Type B pancreatic cell (in vitro differentiated cells): ENCODE results near the gene SATB1. TPM values are rescaled to one million over a fixed set of nuclear protein-coding genes. Genes with fewer than 3 reads are reported as not detected.

Experiments used
- DNase-seq: peaks from one replicate; pipeline ENCODE4 v3.0.0; 2021; ENCODE audit warnings: mixed read lengths; ENCODE audit not compliant: unreplicated experiment; ENCODE audit errors: extremely low spot score
- H3K27ac Mint-ChIP-seq: 2 replicates; pipeline ENCODE4 v1.8.0; 2021; ENCODE audit warnings: mild to moderate bottlenecking, mixed read lengths
- H3K27me3 Mint-ChIP-seq: 2 replicates; pipeline ENCODE4 v1.8.0; 2021; ENCODE audit warnings: mixed read lengths
- H3K36me3 Mint-ChIP-seq: 2 replicates; pipeline ENCODE4 v1.8.0; 2021; ENCODE audit warnings: mixed read lengths
- H3K4me1 Mint-ChIP-seq: one replicate; pipeline ENCODE4 v1.8.0; 2021; ENCODE audit warnings: mixed read lengths; ENCODE audit not compliant: unreplicated experiment
- H3K4me3 Mint-ChIP-seq: 2 replicates; pipeline ENCODE4 v1.8.0; 2021; ENCODE audit warnings: mild to moderate bottlenecking, mixed read lengths
- H3K9me3 Mint-ChIP-seq: 2 replicates; pipeline ENCODE4 v1.8.0; 2021; ENCODE audit warnings: mixed read lengths
- CTCF ChIP-seq: fragments of 200-600 bp; sonication (generic); conservative IDR thresholded peaks from 2 replicates; pipeline ENCODE4 v1.5.0; 2021; ENCODE audit warnings: antibody characterized with exemption, mild to moderate bottlenecking
- total RNA-seq: library from RNA; stranded (reverse); gene quantifications from 2 replicates; pipeline ENCODE4 v1.2.1, GENCODE V29; 2021; ENCODE audit warnings: low replicate concordance

The SATB1 gene
- total RNA-seq, 1 donor from 2014 or later = 39.9 TPM

DNA sequence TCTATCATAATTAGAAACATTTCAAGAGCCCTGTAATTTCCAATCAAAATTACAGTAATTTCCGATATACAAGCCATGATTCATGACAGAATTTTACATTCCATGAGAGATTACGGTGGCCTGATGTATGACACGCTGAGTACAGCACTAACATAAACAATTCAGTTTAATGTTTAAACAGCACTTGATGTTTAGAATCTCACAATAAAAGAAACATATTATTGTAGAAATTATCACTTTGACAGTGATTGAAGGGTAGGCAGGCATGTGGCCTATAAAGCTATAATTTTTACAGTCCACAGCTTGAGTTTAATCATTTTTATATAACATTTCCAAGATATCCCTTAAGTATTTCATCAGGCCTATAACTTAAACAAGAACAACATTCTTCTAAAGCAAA lies 48.5 kb downstream of the SATB1 start:
- H3K36me3 Mint-ChIP-seq = peaks cover 19% of the 10 kb centered on the region
- no peaks in the 10 kb centered on the region for H3K27me3 Mint-ChIP-seq
- H3K27ac Mint-ChIP-seq = no peak overlapping the region
- no peaks in the 10 kb centered on the region for H3K9me3 Mint-ChIP-seq
- peaks cover 4% of the 10 kb centered on the region for H3K4me1 Mint-ChIP-seq
- DNase-seq = no peak
- no peak overlapping the region for H3K4me3 Mint-ChIP-seq
- no peak for TF ChIP-seq CTCF

DNA sequence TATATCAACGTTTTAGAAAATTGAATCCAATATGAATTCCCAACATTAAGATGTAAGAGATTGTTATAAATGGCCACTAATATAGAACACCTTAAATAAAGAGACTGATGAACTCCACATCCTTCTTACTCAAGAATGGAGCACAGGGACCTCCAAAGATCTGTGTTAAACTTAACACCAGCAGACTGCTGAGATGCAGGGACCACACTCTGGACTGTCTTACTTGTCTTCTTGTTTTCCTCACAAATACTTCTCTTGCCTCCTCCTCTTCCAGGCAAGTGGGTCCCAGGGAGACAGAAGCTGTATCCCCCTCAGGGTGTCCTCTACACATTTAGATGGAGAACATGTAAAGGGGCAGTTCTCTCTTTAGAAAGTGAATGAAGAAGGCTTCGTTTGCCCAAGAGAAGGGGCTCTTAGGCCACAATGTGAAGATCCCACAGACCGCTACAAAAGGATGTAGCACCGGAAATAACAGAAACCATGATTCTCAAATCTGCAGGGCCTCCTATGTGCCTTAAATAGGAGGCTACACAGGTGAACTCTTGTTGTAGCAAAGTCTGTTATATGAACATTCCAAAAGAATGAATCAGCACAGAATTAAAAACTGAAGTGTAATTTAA lies 52.2 kb downstream of the SATB1 start:
- no peaks in the 10 kb centered on the region for H3K9me3 Mint-ChIP-seq
- no peak overlapping the region for H3K27ac Mint-ChIP-seq
- TF ChIP-seq CTCF = no peak
- no peak for DNase-seq
- peaks cover 14% of the 10 kb centered on the region for H3K4me1 Mint-ChIP-seq
- H3K36me3 Mint-ChIP-seq = peaks cover 14% of the 10 kb centered on the region
- H3K27me3 Mint-ChIP-seq = no peaks in the 10 kb centered on the region
- H3K4me3 Mint-ChIP-seq = no peak overlapping the region

GRCh38 chr3:18370672-18371071 lies 54.5 kb downstream of the SATB1 start:
- DNase-seq = no peak
- Mint-ChIP-seq H3K36me3 (peaks cover 23% of the 10 kb centered on the region), H3K27me3 (no peaks in the 10 kb centered on the region), H3K4me1 (peaks cover 14% of the 10 kb centered on the region), H3K9me3 (no peaks in the 10 kb centered on the region), H3K27ac (peak overlapping the region; percentile 11), H3K4me3 (no peak overlapping the region)
- TF ChIP-seq CTCF = no peak

GRCh38 chr3:18369551-18370185 lies 55.5 kb downstream of the SATB1 start:
- Mint-ChIP-seq H3K4me3 (peak overlapping the region; percentile 77), H3K36me3 (peaks cover 21% of the 10 kb centered on the region), H3K4me1 (peaks cover 14% of the 10 kb centered on the region), H3K27me3 (no peaks in the 10 kb centered on the region), H3K9me3 (no peaks in the 10 kb centered on the region), H3K27ac (peak overlapping the region; percentile 62)
- no peak for TF ChIP-seq CTCF
- no peak for DNase-seq

DNA sequence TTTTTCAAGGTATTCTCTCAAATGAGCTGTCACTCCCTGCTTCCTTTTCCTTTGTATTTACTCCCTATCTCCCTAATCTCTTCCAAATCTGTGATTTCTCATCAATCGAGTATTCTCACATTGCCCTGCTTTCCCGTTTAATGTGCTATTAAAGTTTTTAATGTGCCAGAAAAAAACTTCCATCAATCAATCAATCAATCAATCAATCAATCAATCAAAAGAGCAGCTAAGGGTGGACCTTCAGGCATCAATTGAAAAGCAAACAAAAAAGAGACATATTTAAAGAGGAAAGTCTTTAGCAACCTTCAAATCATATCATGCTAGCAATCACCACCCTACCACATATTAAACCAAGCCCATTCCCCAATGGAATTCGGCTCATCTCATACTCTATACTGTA lies 58.9 kb downstream of the SATB1 start:
- Mint-ChIP-seq H3K4me1 (peaks cover 14% of the 10 kb centered on the region), H3K36me3 (peaks cover 13% of the 10 kb centered on the region), H3K9me3 (no peaks in the 10 kb centered on the region), H3K27me3 (no peaks in the 10 kb centered on the region), H3K4me3 (no peak overlapping the region), H3K27ac (no peak overlapping the region)
- no peak for DNase-seq
- no peak for TF ChIP-seq CTCF
